DMS 273 (cell line): Measurements from ENCODE around the gene GIPC1.

Experiments used
- DNase-seq: peaks from one replicate; lab custom pipeline; 2025; ENCODE audit not compliant: unreplicated experiment; lab: John Stamatoyannopoulos, UW

GIPC1 gene

DNA sequence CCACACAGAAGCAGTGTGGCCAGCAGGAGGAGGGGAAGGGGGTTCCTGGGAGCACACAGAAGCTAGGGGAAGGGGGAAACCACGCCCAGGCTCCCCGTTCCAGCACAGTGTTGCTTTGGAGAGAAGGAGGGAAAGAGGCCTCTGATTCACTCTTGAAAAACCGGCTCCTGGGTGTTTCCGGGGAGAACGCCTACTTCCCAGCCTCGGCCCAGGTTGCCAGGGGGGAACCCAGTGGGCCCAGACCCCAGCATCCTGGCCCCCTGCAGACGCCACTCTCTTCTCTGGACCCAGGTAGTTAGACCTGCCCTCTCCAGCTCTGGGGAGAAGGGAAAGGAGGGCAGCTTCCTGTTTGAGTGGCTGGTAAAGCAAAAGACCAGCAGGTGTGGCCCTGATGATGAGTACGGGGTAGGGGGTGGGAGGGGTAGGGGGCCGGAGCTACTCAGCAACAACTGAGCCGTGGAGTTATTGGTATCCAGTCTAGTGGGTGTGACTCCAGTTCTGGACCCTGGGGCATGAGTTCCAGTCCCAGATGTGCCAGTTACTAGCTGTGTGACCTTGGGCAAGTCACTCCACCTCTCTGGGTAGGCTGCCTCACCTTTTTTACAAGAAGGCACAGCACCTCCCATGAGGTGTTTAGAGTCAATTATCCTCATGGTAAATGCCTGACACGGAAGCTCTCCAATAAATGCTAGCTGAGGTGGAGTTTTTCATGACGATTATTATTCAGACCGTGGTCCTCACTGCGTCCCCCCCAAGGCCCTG lies 836 bp downstream of the GIPC1 start:
- no peak for DNase-seq

- DNase-seq, result no peak
Observed at GRCh38 chr19:14494411-14494810, 1.5 kb downstream of the GIPC1 start.

DNA sequence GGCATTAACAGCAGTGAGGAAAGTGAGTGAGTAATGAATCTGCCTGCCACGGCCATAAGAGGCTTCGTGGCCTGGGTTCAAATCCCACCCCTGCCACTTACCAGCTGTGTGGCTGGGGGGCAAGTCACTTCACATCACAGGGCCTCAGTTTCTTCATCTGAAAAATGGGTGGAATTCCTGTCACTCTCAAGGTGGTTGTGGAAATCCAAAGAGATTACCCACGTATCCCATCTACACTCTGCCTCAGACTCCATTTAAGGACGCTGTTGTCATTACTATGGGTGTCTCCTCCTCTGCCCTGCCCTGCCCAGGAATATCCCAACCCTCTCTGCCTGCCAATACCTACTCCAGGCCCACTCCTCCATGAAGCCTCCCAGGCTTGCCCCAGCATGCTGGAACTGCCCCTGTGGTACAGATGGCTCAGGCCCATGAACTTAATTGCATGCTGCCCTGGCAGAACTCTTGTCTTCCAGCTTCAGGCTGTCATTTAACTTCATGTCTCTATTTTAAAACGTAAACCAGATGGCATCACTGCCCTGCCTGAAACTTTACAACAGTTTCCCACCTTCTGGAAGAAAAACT lies 3.1 kb downstream of the GIPC1 start:
- DNase-seq, result peak; percentile 83

- no peak for DNase-seq
Observed at GRCh38 chr19:14487370-14488125, 8.4 kb downstream of the GIPC1 start.

DNA sequence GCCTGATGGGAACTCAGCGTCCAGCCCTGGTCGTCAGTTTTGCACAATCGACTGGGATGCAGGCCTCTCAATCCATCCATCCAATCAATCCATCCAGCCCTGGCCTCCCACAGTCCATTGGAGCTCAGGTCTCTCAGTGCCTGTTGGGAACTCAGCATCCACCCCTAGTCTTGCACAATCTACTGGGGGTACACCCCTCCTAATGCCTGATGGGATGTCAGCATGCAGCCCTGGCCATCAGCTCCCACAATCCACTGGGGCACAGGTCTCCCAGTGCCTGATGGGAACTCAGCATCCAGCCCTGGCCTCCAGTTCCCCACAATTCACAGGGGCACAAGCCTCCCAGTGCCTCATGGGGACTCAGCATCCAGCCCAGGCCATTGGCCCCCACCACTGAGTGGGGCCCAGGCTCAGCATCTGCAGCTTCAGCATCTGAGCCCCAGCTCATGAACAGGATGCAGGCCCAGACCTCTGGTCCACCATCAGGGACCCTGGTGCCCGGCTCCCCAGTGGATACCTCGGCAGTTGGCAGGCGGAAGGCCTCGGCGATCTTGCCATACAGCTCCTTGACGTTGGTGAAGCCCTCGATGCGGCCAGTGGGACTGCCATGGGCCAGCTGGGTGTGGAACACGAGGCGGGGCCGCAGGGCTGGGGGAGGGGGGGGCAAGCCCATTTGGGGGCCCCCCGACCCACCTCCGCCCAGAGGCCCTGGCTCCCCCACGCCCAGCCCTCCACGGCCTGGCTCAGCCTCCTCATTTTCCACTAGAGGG lies 13.6 kb downstream of the GIPC1 start:
- no peak for DNase-seq

DNA sequence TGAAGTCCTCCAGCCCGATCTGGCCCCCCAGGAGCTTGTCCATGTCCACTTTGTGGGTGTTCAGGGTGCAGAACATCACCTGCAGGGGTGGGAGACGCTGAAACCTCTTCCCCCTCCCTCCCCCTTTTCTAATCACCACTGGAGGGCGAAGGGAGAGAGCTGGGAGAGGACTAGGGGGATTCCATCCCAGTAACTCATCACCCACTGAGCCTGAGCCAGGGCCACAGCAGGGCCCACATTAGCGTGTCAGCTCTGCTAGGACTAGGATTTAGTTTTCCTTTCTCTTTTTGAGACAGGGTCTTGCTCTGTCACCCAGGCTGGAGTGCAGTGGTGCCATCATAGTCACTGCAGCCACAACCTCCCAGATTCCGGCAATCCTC lies 15.2 kb downstream of the GIPC1 start:
- DNase-seq, result no peak

GRCh38 chr19:14479975-14480699 lies 15.8 kb downstream of the GIPC1 start:
- DNase-seq, result peak; percentile 75

DNA sequence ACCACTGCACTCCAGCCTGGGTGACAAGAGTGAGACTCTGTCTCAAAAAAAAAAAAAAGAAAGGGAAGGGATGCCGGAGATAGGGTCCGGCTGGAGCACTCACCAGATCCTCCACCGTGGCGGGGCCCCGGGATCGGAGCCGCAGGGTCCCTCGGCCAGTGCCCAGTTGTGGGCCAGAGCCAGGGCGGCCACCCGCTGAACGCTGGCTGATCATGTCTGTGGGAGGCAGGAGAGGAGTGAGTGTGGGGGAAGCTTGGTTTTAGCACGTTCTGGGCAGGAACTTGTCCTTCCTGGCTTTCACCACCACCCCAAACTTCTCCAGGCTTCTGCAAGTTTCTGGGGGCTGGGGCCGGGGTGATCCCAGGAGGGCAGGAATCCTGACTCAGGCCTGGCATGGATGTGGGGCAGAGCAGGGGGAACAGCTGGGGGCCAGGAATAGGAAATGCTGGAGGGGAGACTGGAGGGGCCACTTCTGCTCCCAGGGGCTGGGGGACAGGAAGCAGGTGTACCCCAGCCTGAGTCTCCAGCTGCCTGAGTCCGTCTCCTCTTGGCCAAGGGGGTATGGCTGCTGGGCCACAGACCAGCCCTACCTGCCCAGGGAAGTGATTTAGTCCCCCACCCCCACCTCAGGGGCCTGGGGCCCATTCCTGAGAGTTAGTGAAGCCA lies 16.5 kb downstream of the GIPC1 start:
- DNase-seq, result no peak

DNA sequence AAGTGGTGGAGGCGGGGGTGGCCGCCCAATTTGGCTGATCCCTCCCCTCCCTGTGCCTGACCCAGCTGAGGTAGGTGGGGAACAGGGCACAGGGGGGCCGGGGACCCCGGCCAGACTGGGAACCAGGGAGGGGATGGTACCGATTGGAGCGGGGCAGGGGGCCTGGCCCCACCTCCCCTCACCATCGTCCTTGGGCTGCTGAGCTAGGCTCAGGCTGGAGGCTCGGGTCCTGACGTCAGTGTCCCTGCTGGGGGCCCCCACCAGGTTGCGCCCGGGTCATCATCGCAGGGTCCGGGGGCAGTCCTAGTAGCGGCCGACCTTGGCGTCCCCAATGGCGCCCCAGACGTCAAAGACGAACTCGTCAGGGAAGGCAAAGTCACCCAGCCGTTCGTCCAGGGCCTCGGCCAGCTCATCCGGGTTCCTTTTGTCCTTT lies 17.8 kb downstream of the GIPC1 start:
- DNase-seq, result no peak

DNA sequence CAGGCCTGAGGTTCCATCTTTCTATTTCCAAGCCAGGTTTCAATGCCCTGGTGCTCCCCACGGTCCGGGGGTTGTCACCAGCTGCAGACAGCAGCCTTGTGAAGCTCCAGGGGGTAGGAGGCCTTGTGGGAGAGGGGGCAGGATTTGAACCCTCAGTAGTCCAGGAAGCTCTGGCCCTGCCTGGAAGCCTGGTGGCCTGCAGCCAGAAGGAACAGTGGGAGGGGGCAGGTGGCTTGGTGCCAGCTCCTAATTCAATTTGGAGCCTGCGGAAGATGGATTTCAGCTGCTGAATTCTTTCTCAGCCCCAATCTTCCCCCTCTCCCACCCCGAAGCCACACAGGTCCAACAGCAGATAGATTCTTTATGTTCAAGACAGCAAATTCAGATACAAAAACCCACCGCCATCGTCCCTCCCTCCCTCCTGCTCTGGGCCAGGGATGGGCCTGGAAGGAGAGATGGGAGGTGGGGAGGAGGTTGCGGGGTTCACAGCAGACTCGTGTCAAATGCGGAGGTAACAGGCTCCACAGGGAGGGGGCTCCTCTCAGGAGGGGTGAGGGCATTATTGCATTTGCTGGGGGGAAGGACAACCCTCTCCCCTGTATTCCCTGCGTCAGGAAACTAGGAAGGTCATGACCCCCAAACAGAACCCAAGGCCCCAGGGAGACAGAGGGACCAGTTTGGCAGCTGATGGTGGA lies 18.4 kb downstream of the GIPC1 start:
- peak; percentile 52 for DNase-seq

DNA sequence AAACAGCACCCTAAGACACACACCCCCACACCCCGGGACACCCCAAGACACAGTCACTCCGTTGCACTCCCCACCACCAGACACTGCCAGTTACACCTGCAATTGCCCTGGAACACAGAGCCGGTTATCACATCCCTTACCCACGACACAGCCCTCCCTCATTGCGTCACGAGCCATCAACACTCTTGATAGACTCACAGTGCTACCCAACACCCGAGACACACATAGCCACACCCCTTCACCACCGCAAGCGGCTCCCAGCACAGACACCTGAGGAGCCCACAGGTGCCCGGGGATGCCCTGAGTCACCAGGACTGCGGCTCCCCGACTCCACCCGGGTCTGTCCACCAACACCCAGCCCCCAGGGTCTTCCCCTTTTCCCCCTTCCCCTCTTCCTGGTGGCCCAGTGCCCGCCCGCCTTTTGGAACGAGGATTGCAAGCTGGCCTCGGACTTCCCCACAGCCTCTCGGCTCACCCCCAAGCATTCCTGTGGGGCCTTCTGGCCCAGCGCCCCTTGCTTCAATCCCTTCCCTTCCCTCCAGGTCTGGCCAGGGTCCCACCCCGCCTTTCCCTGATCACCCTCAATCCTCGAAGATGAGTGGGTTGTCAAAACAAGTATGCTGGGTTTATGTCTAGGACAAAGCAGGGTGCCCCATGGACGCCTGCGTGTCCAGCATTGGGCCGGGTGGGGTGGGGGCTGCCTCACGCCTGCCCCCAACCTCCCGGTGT lies 19.1 kb downstream of the GIPC1 start:
- peak; percentile 59 for DNase-seq

- DNase-seq, result no peak
Observed at GRCh38 chr19:14476327-14476672, 19.6 kb downstream of the GIPC1 start.

GRCh38 chr19:14475251-14476073 lies 20.5 kb downstream of the GIPC1 start, which contains the start of gene PTGER1:
Gene PTGER1 (minus strand): TSS chr19:14475354. CDS start chr19:14474320, 1,034 bp downstream.
- DNase-seq, result peak; percentile 74

- DNase-seq, result no peak
Observed at GRCh38 chr19:14474827-14475226, 21.1 kb downstream of the GIPC1 start.

DNA sequence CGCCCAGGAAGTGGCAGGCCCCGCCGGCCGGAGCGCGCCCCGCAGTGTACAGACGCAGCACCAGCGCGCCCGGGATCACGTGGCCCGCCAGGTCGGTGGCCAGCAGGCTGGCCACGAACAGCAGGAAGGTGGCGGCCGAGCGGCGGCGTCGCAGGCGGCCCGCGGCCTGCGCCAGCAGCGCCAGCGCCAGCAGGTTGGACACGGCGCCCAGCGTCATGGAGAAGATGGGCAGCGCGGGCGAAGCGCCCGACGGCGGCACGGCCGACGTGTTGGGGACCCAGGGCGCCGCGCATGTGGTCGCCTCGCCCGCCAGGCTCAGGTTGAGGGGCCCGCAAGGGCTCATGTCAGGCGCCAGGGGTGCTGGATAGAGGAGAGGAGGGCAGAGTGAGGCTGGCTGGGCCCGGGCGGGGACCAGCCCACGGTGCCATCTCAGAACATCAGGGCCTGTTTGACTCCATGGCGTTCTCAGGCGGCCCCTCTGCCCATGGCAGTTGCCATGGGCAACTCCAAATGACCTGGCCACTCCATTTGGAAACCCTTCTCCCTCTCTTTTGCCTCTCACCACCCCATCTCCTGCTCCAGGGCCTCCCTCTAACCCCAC lies 21.8 kb downstream of the GIPC1 start:
- DNase-seq, result no peak

GRCh38 chr19:14473073-14473977 lies 22.6 kb downstream of the GIPC1 start:
- DNase-seq, result peak; percentile 54
